Endothelial cell of umbilical vein (primary cell): ENCODE results near the gene GCSH. TPM values are rescaled to one million over a fixed set of nuclear protein-coding genes. Genes with fewer than 3 reads are reported as not detected.

ENCODE experiments used
- BruUV-seq: library from RNA; stranded (reverse); fragments of 400-500 nt; replicated peaks from 2 replicates; lab custom pipeline; 2021; lab: Mats Ljungman, UMichigan
- CTCF ChIA-PET: fragments of 300-600, 350-600 bp; sonication (Branson Sonifier 250); formaldehyde crosslinking; loops from one replicate; lab custom pipeline; 2021; ENCODE audit warnings: antibody characterized with exemption, inconsistent platforms; lab: Charles Lee
- POLR2A ChIA-PET: fragments of 300-600, 350-600 bp; sonication (Branson Sonifier 250); formaldehyde crosslinking; loops from one replicate; lab custom pipeline; 2021; ENCODE audit warnings: antibody characterized with exemption, inconsistent platforms; lab: Charles Lee
- DNase-seq: peaks from one replicate; pipeline ENCODE4 v3.0.0-alpha.2; 2011; ENCODE audit warnings: low read depth, low spot score
- FAIRE-seq: peaks from 2 replicates; lab custom pipeline; 2011; peaks lifted over from hg19 to GRCh38; lab: Jason Lieb, UNC
- H2AFZ ChIP-seq: 2 replicates; pipeline ENCODE4 v1.6.0; 2012; ENCODE audit warnings: low read depth, low read length, control low read depth, inconsistent platforms
- H3K27ac ChIP-seq: 2 replicates; pipeline ENCODE4 v1.5.1; 2011; ENCODE audit warnings: low read depth, mild to moderate bottlenecking, control low read depth, low read length, moderate library complexity; ENCODE audit not compliant: insufficient read depth
- H3K27me3 ChIP-seq, 2 experiments: 2 replicates each; pipeline versions ENCODE4 v1.6.0 to v1.6.1; 2011; ENCODE audit warnings: low read length in 2 of 2, mixed read lengths in 1 of 2; ENCODE audit not compliant: control insufficient read depth in 2 of 2, insufficient read depth in 2 of 2
- H3K36me3 ChIP-seq, 2 experiments: 2 replicates in 1 of 2; 3 replicates in 1 of 2; pipeline ENCODE4 v1.5.1; 2011; ENCODE audit warnings: low read length in 2 of 2, mild to moderate bottlenecking in 1 of 2, moderate library complexity in 1 of 2; ENCODE audit not compliant: control insufficient read depth in 2 of 2, insufficient read depth in 2 of 2; ENCODE audit errors: extremely low read depth in 1 of 2
- H3K4me1 ChIP-seq: 3 replicates; pipeline ENCODE4 v1.5.1; 2011; ENCODE audit warnings: mild to moderate bottlenecking, low read length; ENCODE audit not compliant: control insufficient read depth, insufficient read depth; ENCODE audit errors: extremely low read depth
- H3K4me2 ChIP-seq: 2 replicates; pipeline ENCODE4 v1.6.1; 2011; ENCODE audit warnings: low read length, control low read depth, mixed read lengths; ENCODE audit not compliant: insufficient read depth
- H3K4me3 ChIP-seq, 3 experiments: fragments of 200-600 bp in 1 of 3; sonication (generic), shearing (Covaris generic) in 1 of 3; replicated peaks in 1 of 3; 2 replicates each; pipeline ENCODE4 v1.5.1; 2011 to 2016; ENCODE audit warnings: control low read depth in 3 of 3, low read length in 3 of 3, mild to moderate bottlenecking in 2 of 3, inconsistent platforms in 1 of 3, low read depth in 1 of 3, moderate library complexity in 1 of 3; ENCODE audit not compliant: insufficient read depth in 1 of 3
- H3K79me2 ChIP-seq: 2 replicates; pipeline ENCODE4 v1.6.0; 2012; ENCODE audit warnings: low read length, inconsistent platforms; ENCODE audit not compliant: control insufficient read depth, insufficient read depth
- H3K9ac ChIP-seq: replicated peaks from 2 replicates; pipeline ENCODE3; 2011; ENCODE audit warnings: low read length, control low read depth; ENCODE audit not compliant: insufficient read depth; ENCODE audit errors: extremely low read depth
- H3K9me1 ChIP-seq: replicated peaks from 3 replicates; pipeline ENCODE4 v1.6.0; 2011; ENCODE audit warnings: mild to moderate bottlenecking, low read length; ENCODE audit not compliant: control insufficient read depth, insufficient read depth; ENCODE audit errors: extremely low read depth
- H3K9me3 ChIP-seq: replicated peaks from 2 replicates; pipeline ENCODE4 v1.5.1; 2012; ENCODE audit warnings: low read length, inconsistent platforms; ENCODE audit not compliant: control insufficient read depth, insufficient read depth
- H4K20me1 ChIP-seq: replicated peaks from 2 replicates; pipeline ENCODE3; 2011; ENCODE audit warnings: mild to moderate bottlenecking, low read length; ENCODE audit not compliant: control insufficient read depth, insufficient read depth; ENCODE audit errors: extremely low read depth
- CTCF ChIP-seq, 2 donors: IDR thresholded peaks; 1 replicate in 1 of 2; 2 replicates in 1 of 2; pipeline ENCODE4 v1.5.1; 2011; ENCODE audit warnings: low read length in 2 of 2, mild to moderate bottlenecking in 2 of 2, moderate library complexity in 2 of 2, control low read depth in 1 of 2, inconsistent platforms in 1 of 2, low read depth in 1 of 2; ENCODE audit not compliant: insufficient read depth in 1 of 2; ENCODE audit errors: extremely low read depth in 1 of 2
- EZH2 ChIP-seq: IDR thresholded peaks from 2 replicates; pipeline ENCODE4 v1.6.1; 2012; ENCODE audit warnings: borderline replicate concordance, low read depth, mild to moderate bottlenecking, moderate library complexity, low read length, inconsistent platforms; ENCODE audit not compliant: severe bottlenecking
- FOS ChIP-seq: IDR thresholded peaks from 2 replicates; pipeline ENCODE4 v1.6.1; 2011; ENCODE audit warnings: mild to moderate bottlenecking, low read length, moderate library complexity, borderline replicate concordance; ENCODE audit not compliant: insufficient read depth
- GATA2 ChIP-seq: IDR thresholded peaks from 2 replicates; pipeline ENCODE4 v1.7.0; 2011; ENCODE audit warnings: low read depth, mild to moderate bottlenecking, moderate library complexity, mixed read lengths, low read length; ENCODE audit not compliant: insufficient read length, insufficient read depth
- JUN ChIP-seq: IDR thresholded peaks from 2 replicates; pipeline ENCODE4 v1.6.1; 2011; ENCODE audit warnings: borderline replicate concordance, low read depth; ENCODE audit not compliant: insufficient read length, insufficient read depth
- MAX ChIP-seq: IDR thresholded peaks from 2 replicates; pipeline ENCODE4 v1.6.1; 2011; ENCODE audit not compliant: insufficient read depth, insufficient read length
- MYC ChIP-seq: IDR thresholded peaks from one replicate; pipeline ENCODE4 v1.6.1; 2011; ENCODE audit warnings: mild to moderate bottlenecking, low read depth, low read length
- POLR2A ChIP-seq: IDR thresholded peaks from 2 replicates; pipeline ENCODE4 v1.6.1; 2012; ENCODE audit warnings: low read depth, mild to moderate bottlenecking, control low read depth, low read length
- POLR2AphosphoS5 ChIP-seq: IDR thresholded peaks from 2 replicates; pipeline ENCODE4 v1.6.1; 2012; ENCODE audit warnings: low read depth, mild to moderate bottlenecking, control low read depth, low read length, moderate library complexity; ENCODE audit not compliant: insufficient read depth
- dilution Hi-C: fragments of 300-500 bp; cut with MboI; formaldehyde crosslinking; loops from one replicate; pipeline ENCODE4 v1.15.0; 2019; ENCODE audit warnings: low sequenced_read_pairs; ENCODE audit not compliant: extremely low pct_ligation_motif_present
- intact Hi-C: fragments of 100-400 bp; cut with micrococcal nuclease; formaldehyde crosslinking; loops from one replicate; pipeline ENCODE4 v1.10.0; 2022
- polyA plus RNA-seq, 4 experiments: library from polyadenylated mRNA; depleted of rRNA in 3 of 4; stranded (reverse) in 3 of 4; unstranded in 1 of 4; fragments of >200 nt; gene quantifications; 2 replicates each; pipeline versions ENCODE4 v1.2.1 to v1.2.3, GENCODE V29; 2011 to 2012; ENCODE audit warnings: missing spikeins in 1 of 4
- total RNA-seq: library from RNA; stranded (reverse); gene quantifications from 2 replicates; pipeline ENCODE4 v1.2.3, GENCODE V29; 2021

GCSH gene
- total and polyA plus RNA-seq, 2 donors (not counting 3 experiments of a cell fraction or from before 2014, with no cell fraction given) = 6.9 to 31.1 TPM

GRCh38 chr16:81081014-81081413 is 15.2 kb downstream of the GCSH start:
- peaks cover 7% of the 10 kb centered on the region for H3K4me1 ChIP-seq
- no peak overlapping the region for H2AFZ ChIP-seq
- no peaks in the 10 kb centered on the region for H3K9me1 ChIP-seq
- no peak overlapping the region for H3K27ac ChIP-seq
- no peak for FAIRE-seq
- H4K20me1 ChIP-seq = no peaks in the 10 kb centered on the region
- H3K9ac ChIP-seq = no peak overlapping the region
- no peaks in the 10 kb centered on the region for H3K27me3 ChIP-seq
- dilution Hi-C loops = no loop called here
- H3K79me2 ChIP-seq = no peaks in the 10 kb centered on the region
- no peak overlapping the region for H3K4me3 ChIP-seq
- BruUV-seq = no TSS peak
- DNase-seq = no peak
- ChIA-PET POLR2A (no interaction called here), CTCF (no interaction called here)
- TF ChIP-seq FOS (no peak), EZH2 (no peak), POLR2A (no peak), MAX (no peak), JUN (no peak), CTCF (IDR thresholded peaks at IDR 0.05; ENCODE audit: extremely low read depth in 1 of 2, insufficient read depth in 1 of 2, low read depth in 1 of 2, low read length in 2 of 2) (no peak), GATA2 (no peak), MYC (no peak), POLR2AphosphoS5 (no peak)
- intact Hi-C loops = no loop called here
- H3K9me3 ChIP-seq = no peaks in the 10 kb centered on the region
- H3K36me3 ChIP-seq = no peaks in the 10 kb centered on the region
- H3K4me2 ChIP-seq = no peak overlapping the region
